DND-41 (cell line): ENCODE results near the gene TOX3.

Experiments used
- ATAC-seq: fragments of 200-7000 bp; cut with Tn5 transposase; 3 replicates; pipeline ENCODE4 v1.9.1; 2021; ENCODE audit warnings: low read depth; ENCODE audit not compliant: insufficient read depth
- DNase-seq: peaks from one replicate; pipeline ENCODE4 v3.0.0-alpha.2; 2020
- H2AFZ ChIP-seq: 2 replicates; pipeline ENCODE4 v1.6.0; 2012; ENCODE audit warnings: low read depth, low read length
- H3K27ac ChIP-seq: 2 replicates; pipeline ENCODE4 v1.5.1; 2012; ENCODE audit warnings: low read length, inconsistent platforms
- H3K27me3 ChIP-seq: fragments of 200-600 bp; sonication (generic); 2 replicates; pipeline ENCODE4 v1.6.0; 2012; ENCODE audit warnings: low read length, mild to moderate bottlenecking, inconsistent platforms; ENCODE audit not compliant: insufficient read depth, poor library complexity
- H3K36me3 ChIP-seq: 2 replicates; pipeline ENCODE4 v1.5.1; 2012; ENCODE audit warnings: low read length, inconsistent platforms; ENCODE audit not compliant: insufficient read depth
- H3K4me1 ChIP-seq: 2 replicates; pipeline ENCODE4 v1.5.1; 2012; ENCODE audit warnings: mild to moderate bottlenecking, low read length; ENCODE audit not compliant: insufficient read depth
- H3K4me2 ChIP-seq: 2 replicates; pipeline ENCODE4 v1.6.0; 2012; ENCODE audit warnings: mild to moderate bottlenecking, moderate library complexity, low read length, inconsistent platforms; ENCODE audit not compliant: insufficient read depth
- H3K4me3 ChIP-seq, 2 experiments: fragments of 200-600 bp in 1 of 2; shearing (Covaris generic) in 1 of 2; 2 replicates each; pipeline ENCODE4 v1.5.1; 2012 to 2016; ENCODE audit warnings: inconsistent platforms in 2 of 2, low read length in 2 of 2, mild to moderate bottlenecking in 2 of 2, low read depth in 1 of 2, moderate library complexity in 1 of 2
- H3K79me2 ChIP-seq: 2 replicates; pipeline ENCODE4 v1.6.0; 2012; ENCODE audit warnings: low read length, inconsistent platforms; ENCODE audit not compliant: insufficient read depth
- H3K9ac ChIP-seq: 2 replicates; pipeline ENCODE4 v1.6.0; 2012; ENCODE audit warnings: low read depth, mild to moderate bottlenecking, inconsistent platforms, low read length, moderate library complexity
- H3K9me3 ChIP-seq: 2 replicates; pipeline ENCODE4 v1.5.1; 2012; ENCODE audit warnings: low read length, moderate library complexity, mild to moderate bottlenecking, inconsistent platforms; ENCODE audit not compliant: insufficient read depth, severe bottlenecking
- H4K20me1 ChIP-seq: 2 replicates; pipeline ENCODE4 v1.6.0; 2012; ENCODE audit warnings: low read length; ENCODE audit not compliant: insufficient read depth
- EZH2 ChIP-seq: IDR thresholded peaks from 3 replicates; pipeline ENCODE4 v1.6.1; 2012; ENCODE audit warnings: borderline replicate concordance, low read depth, mild to moderate bottlenecking, moderate library complexity, low read length, inconsistent platforms; ENCODE audit not compliant: severe bottlenecking
- TF ChIP-seq, protein P1 (sequence below): IDR thresholded peaks from 2 replicates; pipeline ENCODE4 v1.5.1; 2012; ENCODE audit warnings: borderline replicate concordance, low read length, moderate library complexity, mild to moderate bottlenecking; ENCODE audit not compliant: poor library complexity, severe bottlenecking; ENCODE audit errors: extremely low read depth

The TOX3 gene

DNA sequence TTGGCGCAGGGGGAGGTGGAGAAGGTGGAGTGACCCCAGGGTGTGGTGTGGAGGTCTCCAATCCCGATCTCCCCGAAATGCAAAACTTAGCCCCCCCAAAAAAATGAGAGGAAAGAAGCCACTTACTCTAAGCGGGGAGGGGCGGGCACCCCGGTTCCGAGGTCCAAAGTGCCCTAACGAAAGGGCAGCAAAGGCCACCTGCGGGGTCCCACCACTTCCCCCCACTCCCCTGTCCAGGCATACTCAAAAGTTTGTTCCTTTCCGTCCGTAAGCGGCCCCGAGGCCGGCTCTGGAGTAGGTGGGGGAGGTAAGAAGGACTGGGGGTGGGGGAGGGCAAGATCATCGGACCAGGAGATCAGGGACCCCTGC, 1.1 kb downstream of the TOX3 start:
- peaks cover 2% of the 10 kb centered on the region for H3K27me3 ChIP-seq
- no peak for ATAC-seq
- no peaks in the 10 kb centered on the region for H3K79me2 ChIP-seq
- H3K36me3 ChIP-seq, result no peaks in the 10 kb centered on the region
- DNase-seq, result no peak
- H3K9ac ChIP-seq, result no peak overlapping the region
- no peaks in the 10 kb centered on the region for H3K4me1 ChIP-seq
- TF ChIP-seq, protein P1, sequence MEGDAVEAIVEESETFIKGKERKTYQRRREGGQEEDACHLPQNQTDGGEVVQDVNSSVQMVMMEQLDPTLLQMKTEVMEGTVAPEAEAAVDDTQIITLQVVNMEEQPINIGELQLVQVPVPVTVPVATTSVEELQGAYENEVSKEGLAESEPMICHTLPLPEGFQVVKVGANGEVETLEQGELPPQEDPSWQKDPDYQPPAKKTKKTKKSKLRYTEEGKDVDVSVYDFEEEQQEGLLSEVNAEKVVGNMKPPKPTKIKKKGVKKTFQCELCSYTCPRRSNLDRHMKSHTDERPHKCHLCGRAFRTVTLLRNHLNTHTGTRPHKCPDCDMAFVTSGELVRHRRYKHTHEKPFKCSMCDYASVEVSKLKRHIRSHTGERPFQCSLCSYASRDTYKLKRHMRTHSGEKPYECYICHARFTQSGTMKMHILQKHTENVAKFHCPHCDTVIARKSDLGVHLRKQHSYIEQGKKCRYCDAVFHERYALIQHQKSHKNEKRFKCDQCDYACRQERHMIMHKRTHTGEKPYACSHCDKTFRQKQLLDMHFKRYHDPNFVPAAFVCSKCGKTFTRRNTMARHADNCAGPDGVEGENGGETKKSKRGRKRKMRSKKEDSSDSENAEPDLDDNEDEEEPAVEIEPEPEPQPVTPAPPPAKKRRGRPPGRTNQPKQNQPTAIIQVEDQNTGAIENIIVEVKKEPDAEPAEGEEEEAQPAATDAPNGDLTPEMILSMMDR, result no peak
- TF ChIP-seq EZH2, result no peak
- no peak overlapping the region for H3K27ac ChIP-seq
- H4K20me1 ChIP-seq, result no peaks in the 10 kb centered on the region
- H2AFZ ChIP-seq, result no peak overlapping the region
- no peak overlapping the region for H3K4me2 ChIP-seq
- no peaks in the 10 kb centered on the region for H3K9me3 ChIP-seq
- no peak overlapping the region for H3K4me3 ChIP-seq

GRCh38 chr16:52545222-52545897, 1.6 kb downstream of the TOX3 start:
- ATAC-seq (no peak), DNase-seq (no peak)
- Histone ChIP-seq H3K4me2 (no peak overlapping the region), H3K79me2 (no peaks in the 10 kb centered on the region), H3K27me3 (peaks cover 2% of the 10 kb centered on the region), H2AFZ (no peak overlapping the region), H4K20me1 (no peaks in the 10 kb centered on the region), H3K9ac (no peak overlapping the region), H3K9me3 (no peaks in the 10 kb centered on the region), H3K27ac (no peak overlapping the region), H3K4me1 (no peaks in the 10 kb centered on the region), H3K36me3 (no peaks in the 10 kb centered on the region), H3K4me3 (no peak overlapping the region)
- TF ChIP-seq, protein P1, result no peak
- TF ChIP-seq EZH2, result no peak

GRCh38 chr16:52544703-52545102, 2.2 kb downstream of the TOX3 start:
- Histone ChIP-seq H3K4me2 (no peak overlapping the region), H3K4me3 (no peak overlapping the region), H3K79me2 (no peaks in the 10 kb centered on the region), H4K20me1 (no peaks in the 10 kb centered on the region), H2AFZ (no peak overlapping the region; the same call in 1 of the 2 replicates), H3K27ac (no peak overlapping the region), H3K9me3 (no peaks in the 10 kb centered on the region), H3K4me1 (no peaks in the 10 kb centered on the region), H3K36me3 (no peaks in the 10 kb centered on the region), H3K27me3 (peaks cover 2% of the 10 kb centered on the region), H3K9ac (no peak overlapping the region)
- DNase-seq (no peak), ATAC-seq (no peak)
- TF ChIP-seq, protein P1, result no peak

- H2AFZ ChIP-seq, result no peak overlapping the region
- H3K9ac ChIP-seq, result no peak overlapping the region
- no peaks in the 10 kb centered on the region for H3K36me3 ChIP-seq
- H3K27me3 ChIP-seq, result no peaks in the 10 kb centered on the region
- H3K79me2 ChIP-seq, result no peaks in the 10 kb centered on the region
- no peak overlapping the region for H3K27ac ChIP-seq
- DNase-seq, result no peak
- no peak overlapping the region for H3K4me2 ChIP-seq
- no peaks in the 10 kb centered on the region for H3K9me3 ChIP-seq
- H3K4me3 ChIP-seq, result no peak overlapping the region
- TF ChIP-seq, protein P1, result no peak
- no peak for TF ChIP-seq EZH2
- ATAC-seq, result no peak
- H4K20me1 ChIP-seq, result no peaks in the 10 kb centered on the region
- H3K4me1 ChIP-seq, result no peaks in the 10 kb centered on the region
Observed at GRCh38 chr16:52543654-52544053, 3.3 kb downstream of the TOX3 start.
